NT2/D1 (cell line): ENCODE data around the gene RIT2.

Source experiments
- YY1 ChIP-seq: IDR thresholded peaks from 2 replicates; pipeline ENCODE4 v1.6.1; 2011; ENCODE audit not compliant: insufficient read length, insufficient read depth
- ZNF274 ChIP-seq: IDR thresholded peaks from 2 replicates; pipeline ENCODE4 v1.6.1; 2011; ENCODE audit warnings: mild to moderate bottlenecking, low read depth, low read length

- TF ChIP-seq ZNF274 (no peak), YY1 (no peak)
Observed at GRCh38 chr18:42860011-42860410, 255.5 kb downstream of the RIT2 start.
